Measurements from ENCODE around the gene PRMT9.

DNA sequence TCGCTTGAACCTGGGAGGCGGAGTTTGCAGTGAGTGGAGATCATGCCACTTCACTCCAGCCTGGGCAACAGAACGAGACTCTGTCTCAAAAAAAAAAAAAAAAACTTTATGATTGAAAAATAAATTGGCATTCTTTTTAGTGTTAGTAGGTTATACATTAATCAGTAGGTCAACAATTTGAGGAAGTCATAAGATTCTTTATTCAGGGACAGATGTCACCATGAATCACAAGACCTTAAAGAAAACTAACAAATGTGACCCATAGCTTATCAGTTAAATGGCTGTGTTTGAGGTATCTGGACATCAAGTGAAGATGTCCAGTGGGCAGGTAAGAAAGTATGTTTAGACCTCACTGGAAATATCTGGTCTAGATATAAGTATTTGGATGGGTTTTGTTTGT is 9.3 kb upstream of the PRMT9 start:
- TF ChIP-seq, protein P1, sequence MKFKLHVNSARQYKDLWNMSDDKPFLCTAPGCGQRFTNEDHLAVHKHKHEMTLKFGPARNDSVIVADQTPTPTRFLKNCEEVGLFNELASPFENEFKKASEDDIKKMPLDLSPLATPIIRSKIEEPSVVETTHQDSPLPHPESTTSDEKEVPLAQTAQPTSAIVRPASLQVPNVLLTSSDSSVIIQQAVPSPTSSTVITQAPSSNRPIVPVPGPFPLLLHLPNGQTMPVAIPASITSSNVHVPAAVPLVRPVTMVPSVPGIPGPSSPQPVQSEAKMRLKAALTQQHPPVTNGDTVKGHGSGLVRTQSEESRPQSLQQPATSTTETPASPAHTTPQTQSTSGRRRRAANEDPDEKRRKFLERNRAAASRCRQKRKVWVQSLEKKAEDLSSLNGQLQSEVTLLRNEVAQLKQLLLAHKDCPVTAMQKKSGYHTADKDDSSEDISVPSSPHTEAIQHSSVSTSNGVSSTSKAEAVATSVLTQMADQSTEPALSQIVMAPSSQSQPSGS (CRISPR knock-in tag; IDR thresholded peaks at IDR 0.05) = no peak
- TF ChIP-seq RBM15 (IDR thresholded peaks at IDR 0.05; ENCODE audit: insufficient read depth, low read length) = no peak
- TF ChIP-seq TBL1XR1 (IDR thresholded peaks at IDR 0.05; ENCODE audit: low read length in 2 of 2) = no peak
- TF ChIP-seq FOXK2 (conservative IDR thresholded peaks at IDR 0.05 in 1 of 2, IDR thresholded peaks at IDR 0.05 in 1 of 2; ENCODE audit: low read depth in 2 of 2) = no peak

Data from K562 (cell line).